Endothelial cell (in vitro differentiated cells): ENCODE measurements around the gene EGFLAM. TPM values are rescaled to one million over a fixed set of nuclear protein-coding genes. Genes with fewer than 3 reads are reported as not detected.

ENCODE experiments used
- DNase-seq: peaks from one replicate; pipeline ENCODE4 v3.0.0; 2021; ENCODE audit warnings: low spot score
- H3K27ac Mint-ChIP-seq: one replicate; pipeline ENCODE4 v1.8.0; 2021; ENCODE audit warnings: mixed read lengths, inconsistent platforms; ENCODE audit not compliant: unreplicated experiment
- H3K27me3 Mint-ChIP-seq: one replicate; pipeline ENCODE4 v1.8.0; 2021; ENCODE audit warnings: mild to moderate bottlenecking, moderate library complexity, mixed read lengths, inconsistent platforms; ENCODE audit not compliant: unreplicated experiment
- H3K36me3 Mint-ChIP-seq: one replicate; pipeline ENCODE4 v1.8.0; 2021; ENCODE audit warnings: mild to moderate bottlenecking, low read depth, mixed read lengths, inconsistent platforms; ENCODE audit not compliant: unreplicated experiment
- H3K4me1 Mint-ChIP-seq: one replicate; pipeline ENCODE4 v1.8.0; 2021; ENCODE audit warnings: mild to moderate bottlenecking, mixed read lengths, inconsistent platforms; ENCODE audit not compliant: unreplicated experiment
- H3K4me3 Mint-ChIP-seq: one replicate; pipeline ENCODE4 v1.8.0; 2021; ENCODE audit warnings: mild to moderate bottlenecking, mixed read lengths, inconsistent platforms; ENCODE audit not compliant: unreplicated experiment
- H3K9me3 Mint-ChIP-seq: one replicate; pipeline ENCODE4 v1.8.0; 2021; ENCODE audit warnings: mixed read lengths, inconsistent platforms; ENCODE audit not compliant: unreplicated experiment
- total RNA-seq: library from RNA; stranded (reverse); fragmentation: NEBNext Ultra II Directional; extraction: Animal tissue kit (Norgen Biotek cat#: 25700); gene quantifications from one replicate; pipeline ENCODE4 v1.2.1, GENCODE V29; 2021; ENCODE audit not compliant: unreplicated experiment
- TF ChIP-seq, protein P1 (sequence below): fragments of 200-600 bp; sonication (generic); IDR thresholded peaks from one replicate; pipeline ENCODE4 v1.5.0; 2021; ENCODE audit warnings: antibody characterized with exemption; ENCODE audit not compliant: unreplicated experiment

Gene EGFLAM
- total RNA-seq, 1 donor from 2014 or later, result 29.6 TPM

DNA sequence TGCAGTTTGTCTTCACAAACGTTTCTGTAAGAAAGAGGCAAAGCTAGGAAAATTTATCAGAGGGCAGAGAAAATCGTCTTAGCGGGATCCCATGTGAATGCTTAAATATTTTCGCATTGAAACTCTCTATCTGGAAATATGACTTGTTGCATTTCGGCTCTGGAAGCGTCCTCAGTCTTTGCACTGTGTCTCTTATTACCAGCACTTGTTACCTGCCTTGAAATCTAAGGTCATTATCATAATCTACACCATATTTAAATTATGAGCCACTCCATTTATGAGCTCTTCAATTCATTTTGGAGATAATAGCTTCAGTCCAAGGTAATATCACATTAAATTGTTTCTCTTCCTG lies 1.4 kb downstream of the EGFLAM start:
- peaks cover 15% of the 10 kb centered on the region for H3K4me1 Mint-ChIP-seq

DNA sequence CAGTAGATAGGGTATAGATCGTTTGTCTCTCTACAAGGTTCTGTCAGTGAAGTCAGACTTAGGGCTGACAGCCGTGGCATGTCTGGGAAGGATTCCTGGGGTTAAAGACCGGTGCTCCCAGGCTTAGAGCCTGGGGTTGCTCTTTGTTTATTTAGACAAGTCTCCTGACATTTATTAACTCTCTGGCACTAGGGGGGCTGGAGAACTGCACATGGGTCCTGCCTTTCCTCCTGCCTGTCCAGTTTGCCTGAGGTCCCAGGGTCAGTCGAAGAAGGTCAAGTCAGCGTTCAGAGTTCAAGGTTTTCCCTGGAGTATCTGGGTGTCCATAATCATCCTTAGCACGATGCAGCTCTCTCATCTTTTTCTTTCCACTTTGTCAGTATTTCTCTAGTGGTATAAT lies 5.6 kb downstream of the EGFLAM start:
- H3K27me3 Mint-ChIP-seq, result peaks cover 5% of the 10 kb centered on the region
- H3K36me3 Mint-ChIP-seq, result no peaks in the 10 kb centered on the region
- no peak overlapping the region for H3K27ac Mint-ChIP-seq
- TF ChIP-seq, protein P1, sequence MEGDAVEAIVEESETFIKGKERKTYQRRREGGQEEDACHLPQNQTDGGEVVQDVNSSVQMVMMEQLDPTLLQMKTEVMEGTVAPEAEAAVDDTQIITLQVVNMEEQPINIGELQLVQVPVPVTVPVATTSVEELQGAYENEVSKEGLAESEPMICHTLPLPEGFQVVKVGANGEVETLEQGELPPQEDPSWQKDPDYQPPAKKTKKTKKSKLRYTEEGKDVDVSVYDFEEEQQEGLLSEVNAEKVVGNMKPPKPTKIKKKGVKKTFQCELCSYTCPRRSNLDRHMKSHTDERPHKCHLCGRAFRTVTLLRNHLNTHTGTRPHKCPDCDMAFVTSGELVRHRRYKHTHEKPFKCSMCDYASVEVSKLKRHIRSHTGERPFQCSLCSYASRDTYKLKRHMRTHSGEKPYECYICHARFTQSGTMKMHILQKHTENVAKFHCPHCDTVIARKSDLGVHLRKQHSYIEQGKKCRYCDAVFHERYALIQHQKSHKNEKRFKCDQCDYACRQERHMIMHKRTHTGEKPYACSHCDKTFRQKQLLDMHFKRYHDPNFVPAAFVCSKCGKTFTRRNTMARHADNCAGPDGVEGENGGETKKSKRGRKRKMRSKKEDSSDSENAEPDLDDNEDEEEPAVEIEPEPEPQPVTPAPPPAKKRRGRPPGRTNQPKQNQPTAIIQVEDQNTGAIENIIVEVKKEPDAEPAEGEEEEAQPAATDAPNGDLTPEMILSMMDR, result no peak
- no peak overlapping the region for H3K4me3 Mint-ChIP-seq
- H3K9me3 Mint-ChIP-seq, result no peaks in the 10 kb centered on the region
- no peak for DNase-seq
- peaks cover 22% of the 10 kb centered on the region for H3K4me1 Mint-ChIP-seq

More for the DNA sequence above, 1.4 kb downstream of the EGFLAM start:
- peaks cover 8% of the 10 kb centered on the region for H3K27me3 Mint-ChIP-seq
- no peak overlapping the region for H3K27ac Mint-ChIP-seq
- TF ChIP-seq, protein P1, result no peak
- H3K9me3 Mint-ChIP-seq, result no peaks in the 10 kb centered on the region
- no peaks in the 10 kb centered on the region for H3K36me3 Mint-ChIP-seq
- no peak overlapping the region for H3K4me3 Mint-ChIP-seq
- DNase-seq, result no peak

DNA sequence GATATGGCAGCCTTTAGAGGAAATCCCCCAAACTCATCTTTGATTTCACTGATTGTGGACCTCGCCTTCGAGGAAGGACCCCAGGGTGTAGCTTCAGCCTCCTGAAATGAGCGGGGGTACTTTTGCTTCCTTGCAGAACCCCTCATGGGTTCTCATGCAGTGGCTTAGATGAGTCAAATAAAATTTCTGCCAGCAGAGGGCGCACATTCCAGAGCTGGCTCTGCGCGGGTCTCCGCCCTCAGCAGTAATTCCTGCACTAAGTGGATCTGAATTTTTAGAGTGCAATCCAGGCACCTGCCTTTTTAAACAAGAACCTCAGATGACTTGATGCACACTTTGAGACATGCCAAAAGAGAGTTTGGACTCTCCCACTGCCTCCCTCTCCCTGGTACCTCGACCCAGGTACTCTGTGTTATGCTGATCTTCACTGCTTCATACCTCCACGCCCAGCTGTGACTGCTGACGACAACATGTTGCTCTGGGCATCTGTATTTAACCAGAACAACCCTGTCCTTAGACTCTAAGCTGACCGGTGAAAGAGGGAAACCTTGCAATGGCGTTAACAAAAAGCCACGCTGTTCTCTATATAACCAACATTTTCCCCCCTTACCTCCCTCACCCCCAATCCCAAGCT lies 7.3 kb downstream of the EGFLAM start:
- DNase-seq, result peak; percentile 89
- Mint-ChIP-seq H3K27ac (peak overlapping the region; percentile 42), H3K36me3 (no peaks in the 10 kb centered on the region), H3K4me3 (no peak overlapping the region), H3K27me3 (peaks cover 2% of the 10 kb centered on the region), H3K9me3 (no peaks in the 10 kb centered on the region), H3K4me1 (peaks cover 20% of the 10 kb centered on the region)
- TF ChIP-seq, protein P1, result peak; percentile 95

DNA sequence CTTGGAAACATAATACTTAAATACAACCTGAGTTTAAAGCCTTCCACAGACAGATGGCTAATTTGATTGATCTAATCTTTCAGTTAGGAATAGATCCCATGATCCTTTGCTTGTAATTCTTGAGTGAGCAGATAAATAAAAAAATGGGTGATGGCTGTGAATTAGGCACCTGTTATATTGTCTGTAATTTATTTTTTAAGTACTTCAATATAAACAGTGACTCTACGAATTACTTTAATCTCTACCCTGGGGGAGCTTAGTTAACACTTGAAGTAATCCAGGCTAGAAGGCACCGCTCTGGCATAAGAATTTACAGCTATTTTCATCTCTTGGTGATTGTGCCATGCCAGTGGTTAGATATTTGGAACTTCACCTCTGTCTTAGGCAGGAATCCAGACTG lies 9.0 kb downstream of the EGFLAM start:
- no peak for DNase-seq
- TF ChIP-seq, protein P1, result no peak
- peaks cover 2% of the 10 kb centered on the region for H3K27me3 Mint-ChIP-seq
- no peaks in the 10 kb centered on the region for H3K36me3 Mint-ChIP-seq
- H3K4me1 Mint-ChIP-seq, result peaks cover 20% of the 10 kb centered on the region
- H3K9me3 Mint-ChIP-seq, result no peaks in the 10 kb centered on the region
- no peak overlapping the region for H3K27ac Mint-ChIP-seq
- no peak overlapping the region for H3K4me3 Mint-ChIP-seq

DNA sequence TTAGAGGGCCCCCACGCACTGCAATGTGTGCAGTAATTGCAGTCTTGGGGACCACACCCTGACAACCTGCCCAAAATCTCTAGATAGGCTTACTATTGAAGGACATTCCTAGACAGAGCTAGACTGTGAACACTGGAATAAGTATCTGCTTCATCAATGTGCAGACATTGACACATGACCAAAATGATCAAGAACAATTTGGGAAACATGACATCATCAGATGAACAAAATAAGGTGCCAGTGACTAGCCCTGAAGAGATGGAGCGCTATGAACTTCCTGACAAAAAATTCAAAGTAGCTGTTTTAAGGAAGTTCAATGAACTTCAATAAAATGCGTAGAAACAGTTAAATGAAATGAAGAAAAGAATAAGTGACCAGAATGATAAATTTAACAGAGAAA lies 15.3 kb downstream of the EGFLAM start:
- peaks cover 2% of the 10 kb centered on the region for H3K4me1 Mint-ChIP-seq
- no peaks in the 10 kb centered on the region for H3K9me3 Mint-ChIP-seq
- H3K27me3 Mint-ChIP-seq, result no peaks in the 10 kb centered on the region
- no peak overlapping the region for H3K4me3 Mint-ChIP-seq
- TF ChIP-seq, protein P1, result no peak
- H3K27ac Mint-ChIP-seq, result no peak overlapping the region
- DNase-seq, result no peak
- no peaks in the 10 kb centered on the region for H3K36me3 Mint-ChIP-seq
